ENCODE data around the gene CFAP65.

CFAP65 gene

GRCh38 chr2:219031005-219031738 lies 10.1 kb downstream of the CFAP65 start:
- no peak for DNase-seq

- no peak for DNase-seq
These were observed 11.0 kb downstream of the CFAP65 start for GRCh38 chr2:219030177-219030940.

GRCh38 chr2:219029829-219030165 lies 11.5 kb downstream of the CFAP65 start:
- DNase-seq, result peak; percentile 47 to 67 (median 48)

- DNase-seq, result no peak
These were observed 12.1 kb downstream of the CFAP65 start for GRCh38 chr2:219028996-219029828.

GRCh38 chr2:219028141-219028540 lies 13.2 kb downstream of the CFAP65 start:
- DNase-seq, result no peak

- no peak for DNase-seq
These were observed 13.7 kb downstream of the CFAP65 start for GRCh38 chr2:219027511-219028055.

GRCh38 chr2:219026946-219027345 lies 14.4 kb downstream of the CFAP65 start:
- no peak for DNase-seq

- DNase-seq, result no peak
These were observed 15.4 kb downstream of the CFAP65 start for GRCh38 chr2:219025637-219026585.

- DNase-seq, result no peak
These were observed 17.3 kb downstream of the CFAP65 start for GRCh38 chr2:219024059-219024458.

GRCh38 chr2:219023045-219023605 lies 18.2 kb downstream of the CFAP65 start:
- DNase-seq, result no peak

GRCh38 chr2:219022616-219023015 lies 18.7 kb downstream of the CFAP65 start:
- DNase-seq, result no peak

- DNase-seq, result no peak
These were observed 19.3 kb downstream of the CFAP65 start for GRCh38 chr2:219022041-219022440.

- no peak for DNase-seq
These were observed 19.7 kb downstream of the CFAP65 start for GRCh38 chr2:219021591-219021990.

- DNase-seq, result no peak
These were observed 20.5 kb downstream of the CFAP65 start for GRCh38 chr2:219020604-219021365.

GRCh38 chr2:219019436-219019835 lies 21.9 kb downstream of the CFAP65 start:
- DNase-seq, result no peak

GRCh38 chr2:219018726-219019125 lies 22.6 kb downstream of the CFAP65 start:
- no peak for DNase-seq

GRCh38 chr2:219018286-219018685 lies 23.0 kb downstream of the CFAP65 start:
- no peak for DNase-seq

GRCh38 chr2:219017201-219017931 lies 23.9 kb downstream of the CFAP65 start:
- DNase-seq, result no peak

- no peak for DNase-seq
These were observed 24.6 kb downstream of the CFAP65 start for GRCh38 chr2:219016721-219017120.

- no peak for DNase-seq
These were observed 30.4 kb downstream of the CFAP65 start for GRCh38 chr2:219010873-219011272.

All from activated naive CD4-positive, alpha-beta T cell (primary cell).